Neuron (in vitro differentiated cells): ENCODE measurements around the gene INPP5B.

Experiments
- H2AFZ ChIP-seq: one replicate; pipeline ENCODE4 v1.6.1; 2013; ENCODE audit warnings: low read depth, mild to moderate bottlenecking, inconsistent platforms, low read length, moderate library complexity
- H3K27me3 ChIP-seq: one replicate; pipeline ENCODE4 v1.6.1; 2013; ENCODE audit warnings: low read length; ENCODE audit not compliant: insufficient read depth
- H3K36me3 ChIP-seq: one replicate; pipeline ENCODE4 v1.6.1; 2013; ENCODE audit warnings: low read length; ENCODE audit not compliant: insufficient read depth
- H3K4me1 ChIP-seq: one replicate; pipeline ENCODE4 v1.6.1; 2013; ENCODE audit warnings: low read length; ENCODE audit not compliant: insufficient read depth
- H3K4me3 ChIP-seq: 2 replicates; pipeline ENCODE4 v1.5.1; 2013; ENCODE audit warnings: mild to moderate bottlenecking, low read length, moderate library complexity
- H3K9me3 ChIP-seq: one replicate; pipeline ENCODE4 v1.6.1; 2013; ENCODE audit warnings: low read length

Gene INPP5B

GRCh38 chr1:37955685-37956084, 8.8 kb upstream of the INPP5B start:
- H3K27me3 ChIP-seq: no peaks in the 10 kb centered on the region
- peaks cover 40% of the 10 kb centered on the region for H3K36me3 ChIP-seq
- no peaks in the 10 kb centered on the region for H3K4me1 ChIP-seq
- H3K4me3 ChIP-seq: no peak overlapping the region
- H2AFZ ChIP-seq: no peak overlapping the region
- no peaks in the 10 kb centered on the region for H3K9me3 ChIP-seq

DNA sequence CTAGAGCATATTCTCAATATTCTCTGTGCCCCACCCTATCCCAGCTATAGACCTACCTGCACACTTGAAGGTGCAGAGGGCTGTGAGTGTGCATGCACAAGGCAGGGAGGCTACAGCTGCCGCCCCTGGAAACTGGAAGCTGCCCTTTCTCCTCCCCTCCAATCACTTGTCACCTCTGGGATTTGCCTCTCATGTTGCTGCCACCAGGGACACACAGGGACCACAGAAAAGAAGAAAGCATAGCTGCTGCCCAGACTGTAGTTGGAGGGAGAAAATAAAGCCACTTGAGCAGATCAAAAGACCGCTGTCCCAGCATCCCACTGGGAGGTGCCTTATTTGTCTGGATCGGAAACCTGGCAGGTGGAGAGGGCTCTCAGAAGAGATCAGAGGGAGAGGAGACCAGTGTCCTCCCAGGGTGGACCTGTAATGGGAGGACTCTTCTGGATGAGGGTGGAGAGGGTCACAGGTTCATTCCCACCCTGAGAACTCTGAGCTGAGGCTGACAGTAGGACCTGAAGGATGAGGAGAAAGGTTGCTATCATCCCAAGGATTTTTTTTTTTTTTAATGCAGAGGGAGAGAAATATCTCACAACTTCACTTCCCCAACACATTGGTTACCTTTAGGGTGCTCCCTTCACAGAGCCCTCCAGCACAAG, 7.6 kb upstream of the INPP5B start:
- Histone ChIP-seq H3K9me3 (no peaks in the 10 kb centered on the region), H2AFZ (no peak overlapping the region)

DNA sequence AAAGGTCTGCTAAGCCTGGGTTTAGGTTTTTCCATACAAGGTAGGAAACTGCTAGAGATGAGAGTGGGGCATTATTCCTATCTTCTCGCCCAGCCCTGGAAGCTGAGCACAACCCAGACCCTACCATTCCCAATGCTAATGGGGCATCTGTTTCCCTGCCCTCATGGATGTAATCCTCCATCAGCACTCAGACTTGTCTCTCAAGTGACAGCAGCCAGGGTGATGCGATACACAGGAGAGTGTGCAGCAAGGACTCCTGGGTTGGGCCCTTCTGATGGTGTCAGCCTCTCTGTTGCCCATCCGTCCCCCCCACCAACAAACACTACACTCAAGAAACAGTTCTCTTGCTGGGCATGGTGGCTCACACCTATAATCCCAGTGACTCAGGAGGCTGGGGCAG, 5.9 kb upstream of the INPP5B start:
- peaks cover 15% of the 10 kb centered on the region for H3K36me3 ChIP-seq
- no peaks in the 10 kb centered on the region for H3K9me3 ChIP-seq
- H3K4me1 ChIP-seq: no peaks in the 10 kb centered on the region
- H3K4me3 ChIP-seq: no peak overlapping the region
- H3K27me3 ChIP-seq: no peaks in the 10 kb centered on the region
- H2AFZ ChIP-seq: no peak overlapping the region

More for the DNA sequence above, 7.6 kb upstream of the INPP5B start:
- H3K4me3 ChIP-seq: no peak overlapping the region
- H3K4me1 ChIP-seq: no peaks in the 10 kb centered on the region
- no peaks in the 10 kb centered on the region for H3K27me3 ChIP-seq
- H3K36me3 ChIP-seq: peaks cover 31% of the 10 kb centered on the region

DNA sequence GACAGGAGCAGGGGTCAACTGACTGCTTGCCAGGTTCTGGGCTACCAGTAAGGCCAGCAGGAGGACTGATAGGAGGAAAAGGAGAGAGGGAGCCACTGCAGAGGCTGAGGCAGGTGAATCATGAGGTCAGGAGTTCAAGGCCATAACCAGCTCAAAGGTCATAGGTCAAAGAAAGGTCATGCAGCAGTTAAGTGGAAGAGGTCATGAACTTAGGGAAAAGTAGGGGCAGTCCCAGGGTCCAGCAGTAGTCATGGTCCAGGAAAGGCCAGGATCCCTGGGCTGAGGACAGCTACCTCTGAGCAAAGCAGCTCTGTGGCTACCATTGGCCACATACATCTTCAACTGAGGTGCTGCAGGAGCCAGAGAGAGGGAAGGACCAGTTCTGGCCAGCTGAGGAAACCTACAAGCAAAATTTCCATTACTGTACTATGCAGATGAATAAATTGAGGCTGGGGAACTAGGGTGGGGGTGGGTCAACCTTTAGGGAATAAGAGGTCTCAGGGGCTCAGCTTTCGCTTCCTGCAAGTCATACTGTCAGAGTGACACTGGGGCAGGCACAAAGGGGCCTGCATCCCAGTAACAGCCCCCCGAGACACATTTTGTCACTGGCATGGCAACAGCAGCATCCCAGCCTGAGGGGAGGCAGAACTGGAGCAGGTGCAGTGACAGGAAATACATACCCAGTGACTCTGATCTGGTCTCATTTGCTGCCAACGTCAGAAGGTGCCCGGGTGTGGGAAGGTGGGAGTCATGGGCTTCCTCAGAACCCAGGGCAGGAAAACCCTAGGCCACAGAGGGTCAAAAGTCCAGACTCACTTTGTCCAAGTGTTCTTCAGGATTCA, 5.2 kb upstream of the INPP5B start:
- Histone ChIP-seq H3K36me3 (peaks cover 8% of the 10 kb centered on the region), H2AFZ (no peak overlapping the region), H3K4me3 (no peak overlapping the region), H3K27me3 (no peaks in the 10 kb centered on the region), H3K4me1 (peaks cover 1% of the 10 kb centered on the region), H3K9me3 (no peaks in the 10 kb centered on the region)

GRCh38 chr1:37951041-37951782, 4.4 kb upstream of the INPP5B start:
- Histone ChIP-seq H3K4me3 (no peak overlapping the region), H3K27me3 (no peaks in the 10 kb centered on the region), H3K9me3 (no peaks in the 10 kb centered on the region), H3K4me1 (peaks cover 2% of the 10 kb centered on the region), H2AFZ (no peak overlapping the region), H3K36me3 (peaks cover 4% of the 10 kb centered on the region)

DNA sequence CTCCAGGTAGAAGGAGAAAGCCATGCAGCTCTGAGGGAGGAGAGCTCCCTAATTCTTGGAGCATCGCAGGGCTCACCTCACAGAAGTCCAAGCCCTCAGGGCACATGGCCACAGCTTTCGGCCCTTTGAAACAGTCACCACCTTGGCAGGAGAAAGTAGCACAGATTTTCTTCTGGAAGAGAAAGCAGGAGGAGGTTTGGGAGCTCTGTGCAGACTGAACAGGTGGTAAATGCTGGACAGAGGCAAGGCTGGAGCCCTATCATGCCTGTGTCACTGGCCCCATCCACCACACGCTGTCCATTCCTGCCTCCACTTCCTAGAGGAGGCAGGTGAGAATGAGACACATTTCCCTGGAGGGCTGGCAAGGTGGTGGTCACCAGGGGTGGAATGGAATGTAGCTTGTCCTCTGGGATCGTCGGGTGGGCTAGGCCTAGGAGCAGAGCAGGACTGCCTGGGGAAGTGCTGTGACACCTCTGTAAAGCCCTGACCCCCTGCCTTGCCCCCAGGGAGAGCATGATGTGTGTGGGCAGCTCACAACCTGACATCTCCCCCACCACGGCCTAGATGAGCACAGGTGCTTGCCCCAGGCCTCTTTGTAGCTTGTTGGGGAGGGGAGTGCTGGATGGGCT, 2.8 kb upstream of the INPP5B start:
- no peak overlapping the region for H2AFZ ChIP-seq
- peaks cover 6% of the 10 kb centered on the region for H3K4me1 ChIP-seq
- H3K9me3 ChIP-seq: no peaks in the 10 kb centered on the region
- H3K4me3 ChIP-seq: no peak overlapping the region
- no peaks in the 10 kb centered on the region for H3K36me3 ChIP-seq
- H3K27me3 ChIP-seq: no peaks in the 10 kb centered on the region

DNA sequence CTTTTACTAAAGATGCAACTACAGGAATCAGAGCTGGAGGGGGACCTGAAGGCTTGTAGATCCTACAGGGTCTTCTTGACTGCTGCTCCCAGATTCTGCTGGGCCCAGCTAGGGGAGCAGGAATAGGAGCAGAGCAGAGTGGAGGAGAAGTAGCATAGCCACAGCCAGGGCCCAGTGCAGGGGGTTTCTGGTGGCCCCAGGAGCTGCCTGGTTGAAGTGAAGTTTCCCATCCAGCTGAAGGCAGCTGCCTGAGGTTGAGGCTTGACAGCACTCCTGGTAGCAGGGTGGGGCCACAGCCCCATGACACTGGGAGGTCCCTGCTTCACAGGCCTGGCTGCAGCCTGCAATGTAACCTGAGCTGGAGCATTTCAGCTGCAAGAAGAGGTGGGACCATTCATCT, 2.0 kb upstream of the INPP5B start:
- no peak overlapping the region for H2AFZ ChIP-seq
- peaks cover 6% of the 10 kb centered on the region for H3K4me1 ChIP-seq
- no peaks in the 10 kb centered on the region for H3K9me3 ChIP-seq
- peaks cover under 1% of the 10 kb centered on the region for H3K36me3 ChIP-seq
- H3K4me3 ChIP-seq: no peak overlapping the region
- H3K27me3 ChIP-seq: no peaks in the 10 kb centered on the region

DNA sequence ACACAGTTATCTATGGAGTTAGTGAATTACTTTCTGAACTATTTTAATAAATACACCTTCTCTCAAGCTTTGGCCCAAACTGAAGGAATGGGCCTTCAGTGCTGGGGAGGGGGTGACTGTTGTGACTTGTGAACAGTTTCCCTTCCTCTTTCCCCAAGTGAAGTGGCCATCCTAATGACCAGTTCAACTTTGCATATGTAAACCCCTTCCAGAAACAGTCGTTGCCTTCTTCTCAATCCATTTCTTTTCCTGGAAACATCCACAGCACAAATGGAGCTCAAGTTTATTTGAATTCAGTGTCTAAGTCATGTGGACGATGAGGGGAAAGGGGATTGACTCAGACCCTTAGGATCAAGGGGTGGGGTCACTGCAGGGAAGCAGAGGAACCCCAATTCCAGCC, 1.3 kb upstream of the INPP5B start:
- Histone ChIP-seq H3K27me3 (no peaks in the 10 kb centered on the region), H3K9me3 (no peaks in the 10 kb centered on the region), H3K4me1 (peaks cover 6% of the 10 kb centered on the region), H3K36me3 (peaks cover 3% of the 10 kb centered on the region), H3K4me3 (no peak overlapping the region), H2AFZ (no peak overlapping the region)

DNA sequence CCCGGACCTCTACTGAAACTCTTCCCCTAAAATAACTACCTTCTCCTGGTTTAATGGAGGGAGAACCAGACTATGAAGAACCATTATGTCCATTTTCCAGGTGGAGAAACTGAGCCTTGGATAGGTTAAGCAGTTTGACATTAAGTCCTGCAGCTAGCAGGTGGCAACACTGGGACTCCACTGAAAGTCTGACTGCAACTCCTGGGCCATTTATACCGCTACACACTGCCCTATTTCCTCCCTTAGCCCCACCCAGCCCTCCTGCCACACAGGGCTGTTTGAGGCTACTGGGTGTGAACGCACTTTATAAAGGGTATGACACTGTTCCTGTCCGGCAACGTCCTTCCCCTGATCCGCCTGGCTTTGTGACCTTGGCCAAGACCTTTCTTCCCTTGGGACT, 511 bp upstream of the INPP5B start:
- peaks cover 6% of the 10 kb centered on the region for H3K4me1 ChIP-seq
- H3K36me3 ChIP-seq: peaks cover 3% of the 10 kb centered on the region
- peak overlapping the region; percentile 76 for H3K4me3 ChIP-seq
- H3K27me3 ChIP-seq: no peaks in the 10 kb centered on the region
- H2AFZ ChIP-seq: peak overlapping the region; percentile 74
- H3K9me3 ChIP-seq: no peaks in the 10 kb centered on the region

- H3K4me3 ChIP-seq: peak overlapping the region; percentile 76
- H3K27me3 ChIP-seq: no peaks in the 10 kb centered on the region
- no peaks in the 10 kb centered on the region for H3K9me3 ChIP-seq
- peak overlapping the region; percentile 74 for H2AFZ ChIP-seq
- H3K36me3 ChIP-seq: peaks cover 3% of the 10 kb centered on the region
- H3K4me1 ChIP-seq: peaks cover 6% of the 10 kb centered on the region
Observed at GRCh38 chr1:37945743-37946702, 830 bp downstream of the INPP5B start.

GRCh38 chr1:37945251-37945650, 1.6 kb downstream of the INPP5B start:
- Histone ChIP-seq H3K9me3 (no peaks in the 10 kb centered on the region), H3K4me3 (peak overlapping the region; percentile 76), H3K27me3 (no peaks in the 10 kb centered on the region), H3K4me1 (peaks cover 6% of the 10 kb centered on the region), H3K36me3 (peaks cover 8% of the 10 kb centered on the region), H2AFZ (no peak overlapping the region)

- H3K9me3 ChIP-seq: no peaks in the 10 kb centered on the region
- H3K4me1 ChIP-seq: peaks cover 6% of the 10 kb centered on the region
- H3K4me3 ChIP-seq: no peak overlapping the region
- no peaks in the 10 kb centered on the region for H3K27me3 ChIP-seq
- peaks cover 12% of the 10 kb centered on the region for H3K36me3 ChIP-seq
- no peak overlapping the region for H2AFZ ChIP-seq
Observed at GRCh38 chr1:37944816-37945215, 2.0 kb downstream of the INPP5B start.
